ENCODE measurements around the gene AGPAT4.

DNA sequence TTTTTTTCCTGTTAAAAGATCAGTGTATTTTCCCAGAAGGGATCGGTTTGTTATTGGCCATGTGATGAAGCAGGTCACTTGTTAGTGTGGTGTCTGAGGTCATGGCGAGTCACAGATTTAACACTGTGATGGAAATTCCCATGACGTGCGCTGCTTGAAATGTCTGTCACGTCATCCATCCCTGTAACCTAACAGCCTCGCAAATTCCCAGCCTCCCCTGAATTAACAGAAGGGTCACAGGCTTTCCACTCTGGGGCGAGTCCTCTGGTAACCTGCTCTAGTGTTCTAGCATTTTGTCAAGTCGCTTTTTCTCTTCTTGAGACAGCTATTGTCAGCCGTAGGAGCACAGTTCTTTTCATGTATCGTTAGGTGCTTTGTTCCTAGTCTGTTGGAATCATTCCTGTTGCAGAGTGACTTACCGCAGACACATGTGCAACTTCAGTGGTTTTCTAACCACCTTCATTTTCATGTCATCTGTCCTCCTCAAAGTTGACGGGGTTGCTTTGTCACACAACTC lies 145.1 kb downstream of the AGPAT4 start:
- TF ChIP-seq, protein P1, sequence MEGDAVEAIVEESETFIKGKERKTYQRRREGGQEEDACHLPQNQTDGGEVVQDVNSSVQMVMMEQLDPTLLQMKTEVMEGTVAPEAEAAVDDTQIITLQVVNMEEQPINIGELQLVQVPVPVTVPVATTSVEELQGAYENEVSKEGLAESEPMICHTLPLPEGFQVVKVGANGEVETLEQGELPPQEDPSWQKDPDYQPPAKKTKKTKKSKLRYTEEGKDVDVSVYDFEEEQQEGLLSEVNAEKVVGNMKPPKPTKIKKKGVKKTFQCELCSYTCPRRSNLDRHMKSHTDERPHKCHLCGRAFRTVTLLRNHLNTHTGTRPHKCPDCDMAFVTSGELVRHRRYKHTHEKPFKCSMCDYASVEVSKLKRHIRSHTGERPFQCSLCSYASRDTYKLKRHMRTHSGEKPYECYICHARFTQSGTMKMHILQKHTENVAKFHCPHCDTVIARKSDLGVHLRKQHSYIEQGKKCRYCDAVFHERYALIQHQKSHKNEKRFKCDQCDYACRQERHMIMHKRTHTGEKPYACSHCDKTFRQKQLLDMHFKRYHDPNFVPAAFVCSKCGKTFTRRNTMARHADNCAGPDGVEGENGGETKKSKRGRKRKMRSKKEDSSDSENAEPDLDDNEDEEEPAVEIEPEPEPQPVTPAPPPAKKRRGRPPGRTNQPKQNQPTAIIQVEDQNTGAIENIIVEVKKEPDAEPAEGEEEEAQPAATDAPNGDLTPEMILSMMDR (IDR thresholded peaks at IDR 0.05): no peak
- TF ChIP-seq POLR2A (IDR thresholded peaks at IDR 0.05): no peak
- no peak for TF ChIP-seq POLR2AphosphoS5 (IDR thresholded peaks at IDR 0.05)
